Aorta (tissue), 5 donors: Measurements from ENCODE around the gene NEDD4L. TPM values are rescaled to one million over a fixed set of nuclear protein-coding genes. Genes with fewer than 3 reads are reported as not detected.
A peak's percentile ranks its signal among the peaks of the same experiment; 100 is the strongest.

Experiments
- ATAC-seq: fragments of 200-7000 bp; cut with Tn5 transposase; one replicate; pipeline ENCODE4 v1.9.1; 2022; ENCODE audit warnings: moderate library complexity; ENCODE audit not compliant: low FRiP score
- DNase-seq, 2 donors: peaks; one replicate each; pipeline ENCODE4 v3.0.0-alpha.2; 2020
- H3K27ac ChIP-seq, 2 donors: one replicate each; pipeline ENCODE4 v1.5.1; 2013; ENCODE audit warnings: low read length in 2 of 2, mild to moderate bottlenecking in 2 of 2, moderate library complexity in 2 of 2, control low read depth in 1 of 2, inconsistent platforms in 1 of 2, low read depth in 1 of 2
- H3K27me3 ChIP-seq, 2 donors: one replicate each; pipeline ENCODE4 v1.6.1; 2013; ENCODE audit warnings: control low read depth in 1 of 2, low read length in 1 of 2, mild to moderate bottlenecking in 1 of 2, moderate library complexity in 1 of 2; ENCODE audit not compliant: insufficient read depth in 2 of 2, control insufficient read depth in 1 of 2
- H3K36me3 ChIP-seq, 2 donors: one replicate each; pipeline ENCODE4 v1.6.1; 2013; ENCODE audit warnings: control low read depth in 1 of 2, low read length in 1 of 2, mild to moderate bottlenecking in 1 of 2; ENCODE audit not compliant: insufficient read depth in 2 of 2, control insufficient read depth in 1 of 2
- H3K4me1 ChIP-seq, 2 donors: one replicate each; pipeline ENCODE4 v1.6.1; 2013; ENCODE audit warnings: low read length in 2 of 2, control low read depth in 1 of 2, mild to moderate bottlenecking in 1 of 2, moderate library complexity in 1 of 2; ENCODE audit not compliant: insufficient read depth in 2 of 2, control insufficient read depth in 1 of 2
- H3K4me3 ChIP-seq, 2 donors: one replicate each; pipeline ENCODE4 v1.5.1; 2013; ENCODE audit warnings: low read length in 2 of 2, control low read depth in 1 of 2, mild to moderate bottlenecking in 1 of 2
- H3K9me3 ChIP-seq: one replicate; pipeline ENCODE4 v1.6.1; 2013; ENCODE audit warnings: mild to moderate bottlenecking, low read length; ENCODE audit not compliant: control insufficient read depth
- WGBS, 2 donors: extraction: QIAGEN DNeasy Blood & Tissue Kit; methylation state at CpG; one replicate each; pipeline ENCODE4 v1.1.7; 2013; 5-methylcytosine and 5-hydroxymethylcytosine counted together
- intact Hi-C, 2 donors: fragments of 100-400 bp; cut with DNase I; formaldehyde crosslinking; loops; one replicate each; pipeline versions ENCODE4 v1.14.2 to v1.15.0; 2022
- polyA plus RNA-seq, 2 donors: library from polyadenylated mRNA; stranded (reverse); fragments of 200-250 nt; gene quantifications; one replicate each; pipeline ENCODE4 v1.2.3, GENCODE V29; 2013
- total RNA-seq, 2 donors: library from RNA; stranded (reverse); fragmentation: NEBNext Ultra II Directional; extraction: Animal tissue kit (Norgen Biotek cat#: 25700); gene quantifications; one replicate each; pipeline ENCODE4 v1.2.1, GENCODE V29; 2021
- donor health status: healthy with polysubstance abuse.
- donor health status: Bipolar disorder and iron deficiency.
- donor health status: DM: no; HTN: no; CAD: no.
- donor health status: DM: no; HTN: no; CAD: no.
- donor health status: DM: yes; HTN: yes; CAD: no.

Gene NEDD4L
- total and polyA plus RNA-seq, 4 donors = 4.0 to 24.0 (median 17.8) TPM

DNA sequence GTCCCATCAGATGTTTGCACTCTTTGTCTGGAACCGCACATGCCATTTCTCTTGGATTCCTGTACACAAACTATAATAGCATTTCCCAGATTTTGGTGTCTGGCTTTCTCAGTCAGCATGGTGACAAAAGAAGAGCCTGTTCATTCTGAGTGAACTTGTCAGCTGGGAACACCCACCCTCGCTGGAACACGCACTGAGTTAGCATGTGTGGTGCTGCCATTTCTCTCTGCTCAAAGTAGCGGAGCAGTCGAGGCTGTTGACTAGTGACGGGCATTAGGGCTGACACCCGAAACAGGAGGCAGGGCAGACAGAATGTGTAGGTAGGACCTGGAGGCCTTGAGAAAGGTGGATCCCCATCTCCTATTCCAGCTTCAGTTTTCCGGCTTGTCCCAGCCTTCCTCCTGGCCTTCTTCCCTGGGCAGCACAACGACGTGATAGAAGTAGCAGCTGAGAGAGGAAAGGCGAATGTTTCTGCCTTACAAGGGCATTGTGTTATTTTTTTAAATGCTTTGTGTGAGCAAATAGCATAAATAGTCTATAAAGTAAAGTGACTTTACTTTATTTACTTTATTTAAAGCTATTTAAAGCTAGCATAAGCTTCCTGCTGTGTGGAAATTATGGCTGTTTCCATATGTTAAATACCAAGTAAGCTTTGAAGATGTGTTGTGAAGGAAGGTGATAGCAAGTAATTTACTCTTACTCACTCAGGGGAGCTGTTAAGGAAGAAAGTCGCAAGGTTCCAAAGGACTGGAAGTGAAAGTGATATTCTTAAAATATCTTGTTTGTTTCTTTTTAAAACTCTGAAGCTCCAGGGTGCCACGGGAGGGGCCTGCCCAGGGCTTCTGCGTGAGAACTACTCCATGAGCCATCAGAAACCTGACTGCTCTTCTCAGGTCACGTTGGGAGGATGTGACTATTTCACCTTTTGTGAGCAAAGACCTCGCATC is 272.6 kb downstream of the NEDD4L start:
- Histone ChIP-seq H3K27me3 (no peaks in the 10 kb centered on the region), H3K9me3 (no peaks in the 10 kb centered on the region), H3K4me3 (no peak overlapping the region), H3K36me3 (no peaks in the 10 kb centered on the region), H3K27ac (no peak overlapping the region), H3K4me1 (no peaks in the 10 kb centered on the region)
- intact Hi-C loops = no loop called here
- DNase-seq (no peak), ATAC-seq (no peak)
- 68 to 82% methylated on average over 16 of the region's 16 CpGs for WGBS, 2 donors

DNA sequence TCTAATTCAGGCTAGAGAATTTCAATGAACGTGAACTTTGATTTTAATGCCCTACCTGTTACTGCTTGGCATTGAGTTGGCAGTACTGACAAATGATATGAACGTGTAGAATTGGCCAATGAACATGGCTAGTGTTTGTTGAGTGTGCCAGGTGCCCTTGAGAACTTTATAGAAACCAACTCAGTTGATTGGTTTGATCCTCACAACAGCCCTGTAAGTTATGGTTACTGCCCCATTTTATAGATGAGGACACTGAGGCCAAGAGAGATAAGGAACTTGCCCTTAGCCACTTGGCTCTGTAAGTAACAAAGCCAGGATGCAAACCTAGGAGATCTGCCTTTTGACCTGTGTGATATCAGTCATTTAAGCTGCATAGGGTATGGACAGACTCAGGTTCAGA is 275.7 kb downstream of the NEDD4L start:
- Histone ChIP-seq H3K4me3 (no peak overlapping the region), H3K27me3 (no peaks in the 10 kb centered on the region), H3K27ac (no peak overlapping the region), H3K9me3 (no peaks in the 10 kb centered on the region), H3K36me3 (no peaks in the 10 kb centered on the region), H3K4me1 (no peaks in the 10 kb centered on the region)
- intact Hi-C loops = loop anchor here in 1 of 2 donors (10.0 kb wide), 2 partner anchors 135 to 275 kb away; partner anchors contain the start of gene NEDD4L
- DNase-seq (no peak), ATAC-seq (no peak)
- 90 to 94% methylated on average over 2 of the region's 2 CpGs for WGBS, 2 donors

DNA sequence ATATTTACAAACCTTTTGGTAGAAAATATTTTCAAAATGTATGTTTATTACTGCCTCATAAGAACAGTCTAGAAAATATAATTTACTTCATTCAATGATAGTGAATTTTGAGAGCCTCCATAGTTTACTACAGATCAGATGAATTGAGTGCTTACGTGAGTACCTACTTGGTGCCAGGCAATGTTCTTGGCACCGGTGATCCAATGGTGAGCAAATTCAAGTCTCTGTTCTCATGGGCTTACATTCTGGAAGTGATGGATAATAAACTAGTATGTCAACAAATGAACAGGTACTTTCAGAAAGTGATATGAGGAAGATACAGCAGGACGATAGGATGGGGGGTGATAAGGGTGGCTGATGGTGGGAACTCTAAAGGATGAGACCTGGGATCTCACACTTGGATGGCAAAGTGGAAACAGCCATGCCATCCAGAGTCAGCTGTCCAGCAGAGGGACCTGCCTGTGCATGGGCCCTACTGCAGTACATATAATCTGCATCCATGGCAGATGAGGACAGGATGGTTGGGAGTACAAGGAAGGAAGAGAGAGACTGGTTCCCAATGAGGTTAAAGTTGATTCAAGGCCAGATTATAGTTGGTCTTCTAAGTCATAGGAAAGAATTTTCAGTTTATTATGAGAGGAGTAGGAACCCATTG is 277.0 kb downstream of the NEDD4L start:
- ATAC-seq (no peak), DNase-seq (no peak)
- H3K4me3 ChIP-seq = no peak overlapping the region
- 79 to 80% methylated on average over 3 of the region's 3 CpGs for whole genome bisulfite sequencing, 2 donors
- H3K36me3 ChIP-seq = no peaks in the 10 kb centered on the region
- H3K27ac ChIP-seq = no peak overlapping the region
- H3K27me3 ChIP-seq = no peaks in the 10 kb centered on the region
- no peaks in the 10 kb centered on the region for H3K9me3 ChIP-seq
- H3K4me1 ChIP-seq = no peaks in the 10 kb centered on the region
- intact Hi-C loops = loop anchor here in 1 of 2 donors (10.0 kb wide), 2 partner anchors 136 to 276 kb away; partner anchors contain the start of gene NEDD4L

DNA sequence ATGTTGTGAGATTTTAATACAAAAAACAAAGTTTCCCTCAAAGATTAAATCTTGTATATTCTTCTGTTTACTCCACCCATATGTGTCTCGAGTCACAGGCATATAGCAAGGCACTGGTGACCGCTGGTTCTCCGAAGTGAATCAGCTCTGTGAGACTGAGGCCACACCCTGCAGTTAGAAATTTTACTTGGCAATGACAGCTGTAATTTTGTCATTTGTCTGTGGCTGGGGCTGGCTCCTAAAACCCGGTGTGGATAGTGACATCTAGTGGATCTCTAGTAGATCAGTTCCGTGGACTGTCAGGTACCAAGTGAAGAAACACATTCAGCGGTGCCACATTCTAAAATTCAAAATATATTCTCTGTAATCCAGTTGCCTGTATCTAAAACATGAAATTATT is 278.0 kb downstream of the NEDD4L start:
- no peaks in the 10 kb centered on the region for H3K9me3 ChIP-seq
- H3K4me3 ChIP-seq = no peak overlapping the region
- no peaks in the 10 kb centered on the region for H3K27me3 ChIP-seq
- H3K27ac ChIP-seq = no peak overlapping the region
- 4 to 7% methylated on average over 6 of the region's 6 CpGs for WGBS, 2 donors
- H3K4me1 ChIP-seq = no peaks in the 10 kb centered on the region
- DNase-seq (peak in 1 of 2 donors; percentile 69), ATAC-seq (peak; percentile 90)
- intact Hi-C loops = loop anchor here in 1 of 2 donors (10.0 kb wide), 2 partner anchors 137 to 277 kb away; partner anchors contain the start of gene NEDD4L
- H3K36me3 ChIP-seq = no peaks in the 10 kb centered on the region

DNA sequence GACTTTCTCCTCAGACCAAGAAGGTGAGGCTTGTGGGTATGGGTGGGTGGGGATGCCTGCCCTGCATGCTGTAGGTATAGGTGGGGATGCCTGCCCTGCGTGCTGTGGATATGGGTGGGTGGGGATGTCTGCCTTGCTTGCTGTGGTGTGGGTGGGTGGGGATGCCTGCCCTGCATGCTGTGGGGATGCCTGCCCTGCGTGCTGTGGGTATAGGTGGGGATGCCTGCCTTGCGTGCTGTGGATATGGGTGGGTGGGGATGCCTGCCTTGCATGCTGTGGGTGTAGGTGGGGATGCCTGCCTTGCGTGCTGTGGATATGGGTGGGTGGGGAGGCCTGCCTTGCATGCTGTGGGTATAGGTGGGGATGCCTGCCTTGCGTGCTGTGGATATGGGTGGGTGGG is 278.4 kb downstream of the NEDD4L start:
- intact Hi-C loops = loop anchor here in 1 of 2 donors (10.0 kb wide), 2 partner anchors 138 to 278 kb away; partner anchors contain the start of gene NEDD4L
- H3K27me3 ChIP-seq = no peaks in the 10 kb centered on the region
- 91 to 96% methylated on average over 5 of the region's 5 CpGs for WGBS, 2 donors
- H3K4me1 ChIP-seq = no peaks in the 10 kb centered on the region
- ATAC-seq (no peak), DNase-seq (no peak)
- no peaks in the 10 kb centered on the region for H3K9me3 ChIP-seq
- no peak overlapping the region for H3K4me3 ChIP-seq
- no peaks in the 10 kb centered on the region for H3K36me3 ChIP-seq
- H3K27ac ChIP-seq = no peak overlapping the region

DNA sequence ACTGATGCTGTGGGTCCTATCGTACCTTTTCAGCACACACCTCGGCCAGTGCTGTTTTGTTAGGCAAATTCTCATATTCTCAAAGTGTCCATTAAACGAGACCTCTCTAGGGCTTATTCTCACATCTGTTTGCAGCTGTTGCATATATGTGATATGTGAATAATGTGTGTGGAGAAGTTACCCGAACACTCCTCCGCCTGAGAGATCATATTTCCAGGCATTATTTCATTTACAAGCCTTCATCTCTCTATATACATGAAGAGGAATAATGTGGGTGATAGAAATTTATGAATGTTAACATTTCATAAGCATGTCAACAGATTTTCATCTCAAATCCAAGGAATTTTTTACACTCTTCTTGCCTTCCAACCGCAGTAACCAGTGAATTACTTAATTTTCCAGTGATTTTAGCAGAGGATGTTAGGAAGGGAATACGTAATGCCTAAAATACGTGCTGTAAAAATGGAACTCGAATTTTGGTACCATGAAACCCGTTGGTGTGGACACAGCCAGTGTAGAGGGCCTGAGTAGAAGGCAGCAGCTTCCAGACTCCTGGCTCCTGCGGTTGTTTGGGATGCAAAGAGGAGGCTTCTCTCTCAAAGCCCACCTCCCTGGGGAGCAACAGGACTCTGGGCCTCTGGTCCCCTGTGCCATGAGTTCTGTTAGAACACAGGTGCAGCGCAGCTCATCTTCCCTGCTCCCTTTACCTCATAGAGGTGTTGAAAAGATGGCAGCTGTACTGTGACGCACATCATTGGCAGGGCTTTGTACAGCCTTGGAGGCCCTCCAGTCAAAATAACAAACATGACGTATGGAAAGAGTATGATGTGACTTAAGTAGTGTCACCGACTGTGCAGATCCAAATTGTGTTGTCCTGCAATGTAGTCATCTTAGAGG is 280.1 kb downstream of the NEDD4L start:
- no peaks in the 10 kb centered on the region for H3K27me3 ChIP-seq
- 90 to 91% methylated on average over 15 of the region's 15 CpGs for WGBS, 2 donors
- ATAC-seq = no peak
- no peak for DNase-seq
- H3K4me1 ChIP-seq = no peaks in the 10 kb centered on the region
- intact Hi-C loops = loop anchor here in 1 of 2 donors (10.0 kb wide), 2 partner anchors 139 to 279 kb away; partner anchors contain the start of gene NEDD4L
- H3K9me3 ChIP-seq = no peaks in the 10 kb centered on the region
- H3K27ac ChIP-seq = no peak overlapping the region
- H3K36me3 ChIP-seq = no peaks in the 10 kb centered on the region
- H3K4me3 ChIP-seq = no peak overlapping the region

DNA sequence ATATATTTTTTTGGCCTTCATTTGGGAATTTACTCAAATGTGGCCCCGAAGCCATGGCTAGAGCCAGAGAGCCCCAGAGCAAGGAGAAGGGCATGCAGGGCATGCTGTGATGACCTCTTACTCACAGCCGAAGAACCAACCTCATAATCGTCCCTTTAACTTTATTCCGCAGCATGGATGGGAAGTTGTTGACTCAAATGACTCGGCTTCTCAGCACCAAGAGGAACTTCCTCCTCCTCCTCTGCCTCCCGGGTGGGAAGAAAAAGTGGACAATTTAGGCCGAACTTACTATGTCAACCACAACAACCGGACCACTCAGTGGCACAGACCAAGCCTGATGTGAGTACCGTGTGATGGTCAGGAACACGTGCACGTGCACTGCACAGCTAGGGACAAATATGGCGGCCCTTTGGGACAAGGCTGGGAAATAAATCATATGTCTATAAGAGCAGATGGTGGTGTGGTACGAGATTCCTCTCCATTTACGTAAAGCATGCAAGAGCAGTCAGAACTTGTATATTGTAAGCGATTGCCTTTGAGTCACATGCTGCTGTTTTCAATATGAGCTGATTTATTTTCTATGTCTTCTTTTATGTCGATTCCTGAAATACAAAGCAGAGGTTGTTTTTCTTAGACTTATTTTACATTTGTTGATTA is 280.9 kb downstream of the NEDD4L start:
- Histone ChIP-seq H3K36me3 (no peaks in the 10 kb centered on the region), H3K27ac (no peak overlapping the region), H3K9me3 (no peaks in the 10 kb centered on the region), H3K4me1 (no peaks in the 10 kb centered on the region), H3K4me3 (no peak overlapping the region), H3K27me3 (no peaks in the 10 kb centered on the region)
- intact Hi-C loops = loop anchor here in 1 of 2 donors (10.0 kb wide), 2 partner anchors 140 to 280 kb away; partner anchors contain the start of gene NEDD4L
- no peak for DNase-seq
- 87 to 90% methylated on average over 16 of the region's 16 CpGs for WGBS, 2 donors
- no peak for ATAC-seq
